PC-9 (cell line): ENCODE data around the gene ANKEF1.

Experiments used
- EZH2 ChIP-seq: fragments of 200-600 bp; sonication (generic); IDR thresholded peaks from 2 replicates; pipeline ENCODE4 v1.8.0; 2017; ENCODE audit warnings: antibody characterized with exemption, low read depth
- TF ChIP-seq, protein P1 (sequence below): fragments of 200-600 bp; sonication (generic); conservative IDR thresholded peaks from 2 replicates; pipeline ENCODE4 v1.6.1; 2017; ENCODE audit warnings: mixed run types, antibody characterized with exemption, mild to moderate bottlenecking, moderate library complexity

DNA sequence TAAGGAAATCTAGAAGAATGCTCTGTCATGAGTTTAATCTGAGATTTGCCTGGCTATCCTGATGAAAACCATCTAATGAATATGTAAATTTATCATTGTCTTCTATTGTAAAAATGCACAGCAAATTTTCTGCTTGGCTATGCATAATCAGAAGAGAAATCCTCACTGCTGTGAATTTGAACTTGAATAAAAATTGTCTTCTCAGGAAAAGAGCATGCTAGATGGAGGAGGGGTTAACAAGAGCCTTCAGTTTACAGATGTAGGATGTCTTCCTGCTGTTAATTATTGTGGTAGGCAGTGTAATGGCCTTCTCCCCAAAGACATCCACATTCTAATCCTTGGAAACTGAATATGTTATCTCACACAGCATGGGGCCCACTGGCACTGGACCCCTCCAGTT, 45.8 kb downstream of the ANKEF1 start:
- TF ChIP-seq, protein P1, sequence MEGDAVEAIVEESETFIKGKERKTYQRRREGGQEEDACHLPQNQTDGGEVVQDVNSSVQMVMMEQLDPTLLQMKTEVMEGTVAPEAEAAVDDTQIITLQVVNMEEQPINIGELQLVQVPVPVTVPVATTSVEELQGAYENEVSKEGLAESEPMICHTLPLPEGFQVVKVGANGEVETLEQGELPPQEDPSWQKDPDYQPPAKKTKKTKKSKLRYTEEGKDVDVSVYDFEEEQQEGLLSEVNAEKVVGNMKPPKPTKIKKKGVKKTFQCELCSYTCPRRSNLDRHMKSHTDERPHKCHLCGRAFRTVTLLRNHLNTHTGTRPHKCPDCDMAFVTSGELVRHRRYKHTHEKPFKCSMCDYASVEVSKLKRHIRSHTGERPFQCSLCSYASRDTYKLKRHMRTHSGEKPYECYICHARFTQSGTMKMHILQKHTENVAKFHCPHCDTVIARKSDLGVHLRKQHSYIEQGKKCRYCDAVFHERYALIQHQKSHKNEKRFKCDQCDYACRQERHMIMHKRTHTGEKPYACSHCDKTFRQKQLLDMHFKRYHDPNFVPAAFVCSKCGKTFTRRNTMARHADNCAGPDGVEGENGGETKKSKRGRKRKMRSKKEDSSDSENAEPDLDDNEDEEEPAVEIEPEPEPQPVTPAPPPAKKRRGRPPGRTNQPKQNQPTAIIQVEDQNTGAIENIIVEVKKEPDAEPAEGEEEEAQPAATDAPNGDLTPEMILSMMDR = no peak
- no peak for TF ChIP-seq EZH2
